HUES48 (cell line): ENCODE measurements around the gene CARD9.
A peak's percentile ranks its signal among the peaks of the same experiment; 100 is the strongest.

Experiments used
- H3K27ac ChIP-seq: one replicate; pipeline ENCODE4 v1.7.0; 2013; ENCODE audit warnings: low read depth, low read length, inconsistent platforms
- H3K27me3 ChIP-seq: 2 replicates; pipeline ENCODE4 v1.6.1; 2013; ENCODE audit warnings: mild to moderate bottlenecking, low read length; ENCODE audit not compliant: control insufficient read depth, insufficient read depth
- H3K36me3 ChIP-seq: 2 replicates; pipeline ENCODE4 v1.6.1; 2013; ENCODE audit warnings: low read length; ENCODE audit not compliant: control insufficient read depth, insufficient read depth
- H3K4me1 ChIP-seq: 2 replicates; pipeline ENCODE4 v1.6.1; 2013; ENCODE audit warnings: mild to moderate bottlenecking, low read length; ENCODE audit not compliant: control insufficient read depth, insufficient read depth
- H3K4me3 ChIP-seq: 2 replicates; pipeline ENCODE4 v1.5.1; 2013; ENCODE audit warnings: mild to moderate bottlenecking, low read depth, low read length
- H3K9ac ChIP-seq: 2 replicates; pipeline ENCODE4 v1.6.1; 2013; ENCODE audit warnings: mild to moderate bottlenecking, low read depth, low read length, moderate library complexity
- H3K9me3 ChIP-seq: 2 replicates; pipeline ENCODE4 v1.6.1; 2013; ENCODE audit warnings: low read length; ENCODE audit not compliant: control insufficient read depth, insufficient read depth

CARD9 gene

GRCh38 chr9:136331556-136332481 is 41.6 kb downstream of the CARD9 start:
- Histone ChIP-seq H3K36me3 (no peaks in the 10 kb centered on the region), H3K27ac (no peak overlapping the region), H3K9me3 (no peaks in the 10 kb centered on the region), H3K9ac (no peak overlapping the region), H3K4me1 (peaks cover 8% of the 10 kb centered on the region), H3K27me3 (no peaks in the 10 kb centered on the region), H3K4me3 (no peak overlapping the region)

GRCh38 chr9:136331030-136331429 is 42.4 kb downstream of the CARD9 start:
- Histone ChIP-seq H3K9ac (no peak overlapping the region), H3K36me3 (no peaks in the 10 kb centered on the region)

GRCh38 chr9:136330406-136330990 is 43.0 kb downstream of the CARD9 start:
- no peak overlapping the region for H3K9ac ChIP-seq
- peaks cover 19% of the 10 kb centered on the region for H3K4me1 ChIP-seq
- H3K27me3 ChIP-seq, result no peaks in the 10 kb centered on the region
- no peak overlapping the region for H3K27ac ChIP-seq
- no peaks in the 10 kb centered on the region for H3K36me3 ChIP-seq
- no peak overlapping the region for H3K4me3 ChIP-seq
- no peaks in the 10 kb centered on the region for H3K9me3 ChIP-seq

More at GRCh38 chr9:136331030-136331429, 42.4 kb downstream of the CARD9 start:
- Histone ChIP-seq H3K9me3 (no peaks in the 10 kb centered on the region), H3K27me3 (no peaks in the 10 kb centered on the region), H3K4me1 (peaks cover 16% of the 10 kb centered on the region), H3K4me3 (no peak overlapping the region), H3K27ac (no peak overlapping the region)

GRCh38 chr9:136329636-136330405 is 43.6 kb downstream of the CARD9 start:
- no peak overlapping the region for H3K27ac ChIP-seq
- no peaks in the 10 kb centered on the region for H3K9me3 ChIP-seq
- peaks cover 19% of the 10 kb centered on the region for H3K4me1 ChIP-seq
- H3K36me3 ChIP-seq, result no peaks in the 10 kb centered on the region
- no peak overlapping the region for H3K4me3 ChIP-seq
- no peak overlapping the region for H3K9ac ChIP-seq
- H3K27me3 ChIP-seq, result no peaks in the 10 kb centered on the region

GRCh38 chr9:136329211-136329627 is 44.2 kb downstream of the CARD9 start:
- Histone ChIP-seq H3K27ac (no peak overlapping the region), H3K4me1 (peaks cover 19% of the 10 kb centered on the region), H3K9ac (no peak overlapping the region)

GRCh38 chr9:136328622-136329041 is 44.8 kb downstream of the CARD9 start:
- no peak overlapping the region for H3K9ac ChIP-seq
- H3K36me3 ChIP-seq, result no peaks in the 10 kb centered on the region
- no peaks in the 10 kb centered on the region for H3K9me3 ChIP-seq
- H3K27ac ChIP-seq, result no peak overlapping the region
- H3K4me3 ChIP-seq, result peak overlapping the region; percentile 20; the same call in 1 of the 2 replicates
- peaks cover 19% of the 10 kb centered on the region for H3K4me1 ChIP-seq
- H3K27me3 ChIP-seq, result no peaks in the 10 kb centered on the region

More at GRCh38 chr9:136329211-136329627, 44.2 kb downstream of the CARD9 start:
- no peaks in the 10 kb centered on the region for H3K9me3 ChIP-seq
- H3K4me3 ChIP-seq, result no peak overlapping the region
- no peaks in the 10 kb centered on the region for H3K36me3 ChIP-seq
- no peaks in the 10 kb centered on the region for H3K27me3 ChIP-seq

GRCh38 chr9:136328011-136328621 is 45.4 kb downstream of the CARD9 start:
- Histone ChIP-seq H3K9ac (peak overlapping the region; percentile 4; the same call in 1 of the 2 replicates), H3K27me3 (no peaks in the 10 kb centered on the region), H3K4me1 (peaks cover 19% of the 10 kb centered on the region), H3K36me3 (no peaks in the 10 kb centered on the region), H3K9me3 (no peaks in the 10 kb centered on the region), H3K4me3 (peak overlapping the region; percentile 20), H3K27ac (no peak overlapping the region)

- peaks cover 19% of the 10 kb centered on the region for H3K4me1 ChIP-seq
- no peaks in the 10 kb centered on the region for H3K27me3 ChIP-seq
- H3K27ac ChIP-seq, result peak within 1 kb of the TSS; percentile 50
- H3K36me3 ChIP-seq, result no peaks in the 10 kb centered on the region
- peak within 1 kb of the TSS; percentile 57 for H3K4me3 ChIP-seq
- H3K9ac ChIP-seq, result peak within 1 kb of the TSS; percentile 4; the same call in 1 of the 2 replicates
- no peaks in the 10 kb centered on the region for H3K9me3 ChIP-seq
Measured at GRCh38 chr9:136327304-136327974, 46.0 kb downstream of the CARD9 start, which contains the start of gene GPSM1. GPSM1 (plus strand) TSS chr9:136327539; CDS start chr9:136327696, 157 bp downstream.

GRCh38 chr9:136326761-136327303 is 46.6 kb downstream of the CARD9 start:
- peak overlapping the region; percentile 50 for H3K27ac ChIP-seq
- peak overlapping the region; percentile 42; the same call in 1 of the 2 replicates for H3K4me3 ChIP-seq
- peaks cover 19% of the 10 kb centered on the region for H3K4me1 ChIP-seq
- H3K36me3 ChIP-seq, result no peaks in the 10 kb centered on the region
- H3K9me3 ChIP-seq, result no peaks in the 10 kb centered on the region
- H3K9ac ChIP-seq, result no peak overlapping the region
- no peaks in the 10 kb centered on the region for H3K27me3 ChIP-seq
